Peyer's patch (tissue), 4 donors: Measurements from ENCODE around the gene TPPP3.
"Not testable (repeated sequence)": the region's sequence is repeated elsewhere in the genome, so short reads cannot be mapped to it uniquely, and the experiment has no call there.

Experiments
- CTCF ChIP-seq, 6 experiments: fragments of 450-650 bp in 4 of 6; fragments of 200-600 bp in 2 of 6; sonication (generic) in 1 of 6; IDR thresholded peaks; one replicate each; pipeline ENCODE4 v1.5.1; 2017 to 2019; ENCODE audit warnings: antibody characterized with exemption in 6 of 6, mild to moderate bottlenecking in 3 of 6, moderate library complexity in 1 of 6
- POLR2A ChIP-seq, 2 donors: fragments of 450-650 bp; IDR thresholded peaks; one replicate each; pipeline ENCODE4 v1.5.1; 2017; ENCODE audit warnings: antibody characterized with exemption in 2 of 2, mild to moderate bottlenecking in 2 of 2, moderate library complexity in 2 of 2

GRCh38 chr16:67352463-67352862 lies 40.8 kb downstream of the TPPP3 start:
- TF ChIP-seq CTCF, POLR2A (IDR thresholded peaks at IDR 0.05): not testable (repeated sequence)
